ENCODE results near the gene KIAA0319L. TPM values are rescaled to one million over a fixed set of nuclear protein-coding genes. Genes with fewer than 3 reads are reported as not detected.

KIAA0319L gene
- total RNA-seq, 4 donors from 2014 or later, result 91.7 to 112 (median 97.6) TPM

GRCh38 chr1:35597870-35598269 lies 40.7 kb upstream of the KIAA0319L start:
- TF ChIP-seq POLR2A (IDR thresholded peaks at IDR 0.05), result no peak
- no peak for TF ChIP-seq POLR2AphosphoS5 (IDR thresholded peaks at IDR 0.05)
- TF ChIP-seq CTCF (IDR thresholded peaks at IDR 0.05), result no peak
- no peak for TF ChIP-seq EP300 (IDR thresholded peaks at IDR 0.05; ENCODE audit: low read depth)
- intact Hi-C loops (cut with DNase I; ENCODE audit: low total_unique reads) (no loop called here), in situ Hi-C loops (cut with MboI; ENCODE audit: low pct_ligation_motif_present in 1 of 4, low pct_unique_long_range_greater_than_20kb in 1 of 4, low sequenced_read_pairs in 3 of 4) (no loop called here)
- no peaks in the 10 kb centered on the region for H3K4me1 ChIP-seq
- no peaks in the 10 kb centered on the region for H3K9me3 ChIP-seq
- H3K27ac ChIP-seq, result no peak overlapping the region
- WGBS, 2 donors (ENCODE audit: low coverage in 1 of 2), result 83 to 88% methylated on average over 1 to 5 of the region's 5 CpGs
- H3K4me3 ChIP-seq, result no peak overlapping the region
- H3K36me3 ChIP-seq, result peaks cover 0 to 18% (median 5%) of the 10 kb centered on the region in 4 donors
- DNase-seq, result no peak
- no peaks in the 10 kb centered on the region for H3K27me3 ChIP-seq

GRCh38 chr1:35595684-35596083 lies 38.5 kb upstream of the KIAA0319L start:
- intact Hi-C loops (cut with DNase I; ENCODE audit: low total_unique reads), result no loop called here
- Histone ChIP-seq H3K36me3 (no peaks in the 10 kb centered on the region), H3K27ac (no peak overlapping the region), H3K9me3 (no peaks in the 10 kb centered on the region), H3K4me1 (no peaks in the 10 kb centered on the region), H3K4me3 (no peak overlapping the region), H3K27me3 (no peaks in the 10 kb centered on the region)
- DNase-seq, result no peak
- 94 to 100% methylated on average over 1 to 7 of the region's 7 CpGs for WGBS, 2 donors (ENCODE audit: low coverage in 1 of 2)
- in situ Hi-C loops (cut with MboI; ENCODE audit: low pct_ligation_motif_present in 1 of 4, low pct_unique_long_range_greater_than_20kb in 1 of 4, low sequenced_read_pairs in 3 of 4), result no loop called here
- TF ChIP-seq POLR2AphosphoS5 (IDR thresholded peaks at IDR 0.05), result no peak
- TF ChIP-seq EP300 (IDR thresholded peaks at IDR 0.05; ENCODE audit: low read depth), result no peak
- no peak for TF ChIP-seq CTCF (IDR thresholded peaks at IDR 0.05)
- no peak for TF ChIP-seq POLR2A (IDR thresholded peaks at IDR 0.05)

- H3K27me3 ChIP-seq, result no peaks in the 10 kb centered on the region
- H3K4me1 ChIP-seq, result no peaks in the 10 kb centered on the region
- no peaks in the 10 kb centered on the region for H3K9me3 ChIP-seq
- no peak overlapping the region for H3K27ac ChIP-seq
- intact Hi-C loops (cut with DNase I; ENCODE audit: low total_unique reads) (no loop called here), in situ Hi-C loops (cut with MboI; ENCODE audit: low pct_ligation_motif_present in 1 of 4, low pct_unique_long_range_greater_than_20kb in 1 of 4, low sequenced_read_pairs in 3 of 4) (no loop called here)
- no peak for DNase-seq
- WGBS, 2 donors (ENCODE audit: low coverage in 1 of 2), result 92 to 96% methylated on average over 2 to 9 of the region's 9 CpGs
- H3K36me3 ChIP-seq, result no peaks in the 10 kb centered on the region
- no peak overlapping the region for H3K4me3 ChIP-seq
- TF ChIP-seq CTCF (IDR thresholded peaks at IDR 0.05) (no peak), EP300 (IDR thresholded peaks at IDR 0.05; ENCODE audit: low read depth) (no peak), POLR2A (IDR thresholded peaks at IDR 0.05) (no peak), POLR2AphosphoS5 (IDR thresholded peaks at IDR 0.05) (no peak)
These were observed 37.0 kb upstream of the KIAA0319L start for GRCh38 chr1:35594005-35594760.

- Histone ChIP-seq H3K4me3 (no peak overlapping the region), H3K4me1 (no peaks in the 10 kb centered on the region), H3K9me3 (no peaks in the 10 kb centered on the region), H3K27me3 (no peaks in the 10 kb centered on the region), H3K36me3 (no peaks in the 10 kb centered on the region), H3K27ac (no peak overlapping the region)
- in situ Hi-C loops (cut with MboI; ENCODE audit: low pct_ligation_motif_present in 1 of 4, low pct_unique_long_range_greater_than_20kb in 1 of 4, low sequenced_read_pairs in 3 of 4), result no loop called here
- no peak for DNase-seq
- intact Hi-C loops (cut with DNase I; ENCODE audit: low total_unique reads), result no loop called here
- no peak for TF ChIP-seq EP300 (IDR thresholded peaks at IDR 0.05; ENCODE audit: low read depth)
- TF ChIP-seq POLR2A (IDR thresholded peaks at IDR 0.05), result no peak
- TF ChIP-seq POLR2AphosphoS5 (IDR thresholded peaks at IDR 0.05), result no peak
- TF ChIP-seq CTCF (IDR thresholded peaks at IDR 0.05), result no peak
- WGBS, 2 donors (ENCODE audit: low coverage in 1 of 2), result 40 to 78% methylated on average over 1 to 8 of the region's 8 CpGs
These were observed 36.0 kb upstream of the KIAA0319L start for GRCh38 chr1:35592991-35593769.

Data from transverse colon (tissue), 4 donors.